Measurements from ENCODE around the gene HMG20A. TPM values are rescaled to one million over a fixed set of nuclear protein-coding genes. Genes with fewer than 3 reads are reported as not detected.

The HMG20A gene
- total RNA-seq, 1 experiment from 2014 or later: 54.0 TPM

DNA sequence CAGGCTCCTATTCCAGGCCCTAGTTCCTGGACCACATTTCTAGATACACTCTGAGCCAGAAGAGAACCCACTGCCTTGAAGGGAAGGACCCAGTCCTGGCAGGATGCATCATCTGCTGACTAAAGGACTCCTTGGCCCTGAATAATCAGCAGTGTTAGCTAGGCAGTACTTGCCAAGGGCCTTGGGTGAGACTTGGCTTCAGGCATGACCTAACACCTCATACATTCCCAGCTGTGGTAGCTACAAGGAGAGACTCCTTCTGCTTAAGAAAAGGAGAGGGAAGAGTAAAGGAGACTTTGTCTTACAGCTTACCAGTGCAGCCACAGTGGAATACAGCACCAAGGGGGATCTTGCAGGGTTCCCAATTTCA is 27.2 kb upstream of the HMG20A start:
- no peaks in the 10 kb centered on the region for H3K36me3 ChIP-seq (ENCODE audit: control insufficient read depth, insufficient read depth, low read length)
- no peak for ATAC-seq
- TF ChIP-seq SIN3A (IDR thresholded peaks at IDR 0.05; ENCODE audit: borderline replicate concordance, insufficient read depth, low read depth, low read length) (no peak), TCF7L2 (IDR thresholded peaks at IDR 0.05; ENCODE audit: low read depth, low read length) (no peak), POLR2AphosphoS5 (IDR thresholded peaks at IDR 0.05; ENCODE audit: low read depth, low read length) (no peak)
- TF ChIP-seq, protein P1, sequence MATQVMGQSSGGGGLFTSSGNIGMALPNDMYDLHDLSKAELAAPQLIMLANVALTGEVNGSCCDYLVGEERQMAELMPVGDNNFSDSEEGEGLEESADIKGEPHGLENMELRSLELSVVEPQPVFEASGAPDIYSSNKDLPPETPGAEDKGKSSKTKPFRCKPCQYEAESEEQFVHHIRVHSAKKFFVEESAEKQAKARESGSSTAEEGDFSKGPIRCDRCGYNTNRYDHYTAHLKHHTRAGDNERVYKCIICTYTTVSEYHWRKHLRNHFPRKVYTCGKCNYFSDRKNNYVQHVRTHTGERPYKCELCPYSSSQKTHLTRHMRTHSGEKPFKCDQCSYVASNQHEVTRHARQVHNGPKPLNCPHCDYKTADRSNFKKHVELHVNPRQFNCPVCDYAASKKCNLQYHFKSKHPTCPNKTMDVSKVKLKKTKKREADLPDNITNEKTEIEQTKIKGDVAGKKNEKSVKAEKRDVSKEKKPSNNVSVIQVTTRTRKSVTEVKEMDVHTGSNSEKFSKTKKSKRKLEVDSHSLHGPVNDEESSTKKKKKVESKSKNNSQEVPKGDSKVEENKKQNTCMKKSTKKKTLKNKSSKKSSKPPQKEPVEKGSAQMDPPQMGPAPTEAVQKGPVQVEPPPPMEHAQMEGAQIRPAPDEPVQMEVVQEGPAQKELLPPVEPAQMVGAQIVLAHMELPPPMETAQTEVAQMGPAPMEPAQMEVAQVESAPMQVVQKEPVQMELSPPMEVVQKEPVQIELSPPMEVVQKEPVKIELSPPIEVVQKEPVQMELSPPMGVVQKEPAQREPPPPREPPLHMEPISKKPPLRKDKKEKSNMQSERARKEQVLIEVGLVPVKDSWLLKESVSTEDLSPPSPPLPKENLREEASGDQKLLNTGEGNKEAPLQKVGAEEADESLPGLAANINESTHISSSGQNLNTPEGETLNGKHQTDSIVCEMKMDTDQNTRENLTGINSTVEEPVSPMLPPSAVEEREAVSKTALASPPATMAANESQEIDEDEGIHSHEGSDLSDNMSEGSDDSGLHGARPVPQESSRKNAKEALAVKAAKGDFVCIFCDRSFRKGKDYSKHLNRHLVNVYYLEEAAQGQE (IDR thresholded peaks at IDR 0.05; ENCODE audit: insufficient read depth in 1 of 2, low read depth in 2 of 2, low read length in 1 of 2): no peak
- TF ChIP-seq, protein P2, sequence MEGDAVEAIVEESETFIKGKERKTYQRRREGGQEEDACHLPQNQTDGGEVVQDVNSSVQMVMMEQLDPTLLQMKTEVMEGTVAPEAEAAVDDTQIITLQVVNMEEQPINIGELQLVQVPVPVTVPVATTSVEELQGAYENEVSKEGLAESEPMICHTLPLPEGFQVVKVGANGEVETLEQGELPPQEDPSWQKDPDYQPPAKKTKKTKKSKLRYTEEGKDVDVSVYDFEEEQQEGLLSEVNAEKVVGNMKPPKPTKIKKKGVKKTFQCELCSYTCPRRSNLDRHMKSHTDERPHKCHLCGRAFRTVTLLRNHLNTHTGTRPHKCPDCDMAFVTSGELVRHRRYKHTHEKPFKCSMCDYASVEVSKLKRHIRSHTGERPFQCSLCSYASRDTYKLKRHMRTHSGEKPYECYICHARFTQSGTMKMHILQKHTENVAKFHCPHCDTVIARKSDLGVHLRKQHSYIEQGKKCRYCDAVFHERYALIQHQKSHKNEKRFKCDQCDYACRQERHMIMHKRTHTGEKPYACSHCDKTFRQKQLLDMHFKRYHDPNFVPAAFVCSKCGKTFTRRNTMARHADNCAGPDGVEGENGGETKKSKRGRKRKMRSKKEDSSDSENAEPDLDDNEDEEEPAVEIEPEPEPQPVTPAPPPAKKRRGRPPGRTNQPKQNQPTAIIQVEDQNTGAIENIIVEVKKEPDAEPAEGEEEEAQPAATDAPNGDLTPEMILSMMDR (IDR thresholded peaks at IDR 0.05): no peak
- ChIA-PET CTCF (no interaction called here), POLR2A (no interaction called here)
- in situ Hi-C loops (cut with HindIII; ENCODE audit: low pct_unique_long_range_greater_than_20kb, low sequenced_read_pairs): no loop called here
- BruUV-seq (replicated peaks): no TSS peak
- H3K4me3 ChIP-seq (ENCODE audit: low read depth in 2 of 2, low read length in 2 of 2): no peak overlapping the region
- peaks cover 11% of the 10 kb centered on the region; the same call in 1 of the 2 replicates for H3K9me3 ChIP-seq (ENCODE audit: control insufficient read depth, insufficient read depth, low read depth, low read length)
- H3K27ac ChIP-seq (ENCODE audit: low read length): no peak overlapping the region
- no peaks in the 10 kb centered on the region for H3K27me3 ChIP-seq (ENCODE audit: control insufficient read depth, insufficient read depth, low read length)
- intact Hi-C loops (cut with micrococcal nuclease; ENCODE audit: unreplicated experiment): no loop called here
- H3K4me1 ChIP-seq (ENCODE audit: control insufficient read depth, insufficient read depth, low read length): no peaks in the 10 kb centered on the region
- DNase-seq (ENCODE audit: low read depth, low spot score): no peak

GRCh38 chr15:77395013-77395774 is 25.5 kb upstream of the HMG20A start:
- TF ChIP-seq SIN3A (IDR thresholded peaks at IDR 0.05; ENCODE audit: borderline replicate concordance, insufficient read depth, low read depth, low read length) (no peak), TCF7L2 (IDR thresholded peaks at IDR 0.05; ENCODE audit: low read depth, low read length) (no peak), POLR2AphosphoS5 (IDR thresholded peaks at IDR 0.05; ENCODE audit: low read depth, low read length) (no peak)
- TF ChIP-seq, protein P2 (IDR thresholded peaks at IDR 0.05): no peak
- TF ChIP-seq, protein P1 (IDR thresholded peaks at IDR 0.05; ENCODE audit: insufficient read depth in 1 of 2, low read depth in 2 of 2, low read length in 1 of 2): no peak
- in situ Hi-C loops (cut with HindIII; ENCODE audit: low pct_unique_long_range_greater_than_20kb, low sequenced_read_pairs): no loop called here
- H3K9me3 ChIP-seq (ENCODE audit: control insufficient read depth, insufficient read depth, low read depth, low read length): peaks cover 28% of the 10 kb centered on the region; the same call in 1 of the 2 replicates
- no peaks in the 10 kb centered on the region for H3K27me3 ChIP-seq (ENCODE audit: control insufficient read depth, insufficient read depth, low read length)
- no peaks in the 10 kb centered on the region for H3K4me1 ChIP-seq (ENCODE audit: control insufficient read depth, insufficient read depth, low read length)
- no peaks in the 10 kb centered on the region for H3K36me3 ChIP-seq (ENCODE audit: control insufficient read depth, insufficient read depth, low read length)
- ChIA-PET CTCF (no interaction called here), POLR2A (no interaction called here)
- no peak for DNase-seq (ENCODE audit: low read depth, low spot score)
- no peak overlapping the region for H3K27ac ChIP-seq (ENCODE audit: low read length)
- H3K4me3 ChIP-seq (ENCODE audit: low read depth in 2 of 2, low read length in 2 of 2): no peak overlapping the region
- BruUV-seq (replicated peaks): no TSS peak
- intact Hi-C loops (cut with micrococcal nuclease; ENCODE audit: unreplicated experiment): no loop called here
- no peak for ATAC-seq

All from Panc1 (cell line).